Endothelial cell (in vitro differentiated cells): ENCODE measurements around the gene MT1A. TPM values are rescaled to one million over a fixed set of nuclear protein-coding genes. Genes with fewer than 3 reads are reported as not detected.

Experiments
- DNase-seq: peaks from one replicate; pipeline ENCODE4 v3.0.0; 2021; ENCODE audit warnings: low spot score
- H3K27ac Mint-ChIP-seq: one replicate; pipeline ENCODE4 v1.8.0; 2021; ENCODE audit warnings: mixed read lengths, inconsistent platforms; ENCODE audit not compliant: unreplicated experiment
- H3K27me3 Mint-ChIP-seq: one replicate; pipeline ENCODE4 v1.8.0; 2021; ENCODE audit warnings: mild to moderate bottlenecking, moderate library complexity, mixed read lengths, inconsistent platforms; ENCODE audit not compliant: unreplicated experiment
- H3K36me3 Mint-ChIP-seq: one replicate; pipeline ENCODE4 v1.8.0; 2021; ENCODE audit warnings: mild to moderate bottlenecking, low read depth, mixed read lengths, inconsistent platforms; ENCODE audit not compliant: unreplicated experiment
- H3K4me1 Mint-ChIP-seq: one replicate; pipeline ENCODE4 v1.8.0; 2021; ENCODE audit warnings: mild to moderate bottlenecking, mixed read lengths, inconsistent platforms; ENCODE audit not compliant: unreplicated experiment
- H3K4me3 Mint-ChIP-seq: one replicate; pipeline ENCODE4 v1.8.0; 2021; ENCODE audit warnings: mild to moderate bottlenecking, mixed read lengths, inconsistent platforms; ENCODE audit not compliant: unreplicated experiment
- H3K9me3 Mint-ChIP-seq: one replicate; pipeline ENCODE4 v1.8.0; 2021; ENCODE audit warnings: mixed read lengths, inconsistent platforms; ENCODE audit not compliant: unreplicated experiment
- long read RNA-seq: library from polyadenylated mRNA; unstranded; transcript quantifications from one replicate; pipeline ENCODE4 v2.0.0, GENCODE V29; 2020; ENCODE audit not compliant: unreplicated experiment
- total RNA-seq: library from RNA; stranded (reverse); fragmentation: NEBNext Ultra II Directional; extraction: Animal tissue kit (Norgen Biotek cat#: 25700); gene quantifications from one replicate; pipeline ENCODE4 v1.2.1, GENCODE V29; 2021; ENCODE audit not compliant: unreplicated experiment
- TF ChIP-seq, protein P1 (sequence below): fragments of 200-600 bp; sonication (generic); IDR thresholded peaks from one replicate; pipeline ENCODE4 v1.5.0; 2021; ENCODE audit warnings: antibody characterized with exemption; ENCODE audit not compliant: unreplicated experiment

Gene MT1A
- not detected for total RNA-seq
- long read RNA-seq, result 0 reads

DNA sequence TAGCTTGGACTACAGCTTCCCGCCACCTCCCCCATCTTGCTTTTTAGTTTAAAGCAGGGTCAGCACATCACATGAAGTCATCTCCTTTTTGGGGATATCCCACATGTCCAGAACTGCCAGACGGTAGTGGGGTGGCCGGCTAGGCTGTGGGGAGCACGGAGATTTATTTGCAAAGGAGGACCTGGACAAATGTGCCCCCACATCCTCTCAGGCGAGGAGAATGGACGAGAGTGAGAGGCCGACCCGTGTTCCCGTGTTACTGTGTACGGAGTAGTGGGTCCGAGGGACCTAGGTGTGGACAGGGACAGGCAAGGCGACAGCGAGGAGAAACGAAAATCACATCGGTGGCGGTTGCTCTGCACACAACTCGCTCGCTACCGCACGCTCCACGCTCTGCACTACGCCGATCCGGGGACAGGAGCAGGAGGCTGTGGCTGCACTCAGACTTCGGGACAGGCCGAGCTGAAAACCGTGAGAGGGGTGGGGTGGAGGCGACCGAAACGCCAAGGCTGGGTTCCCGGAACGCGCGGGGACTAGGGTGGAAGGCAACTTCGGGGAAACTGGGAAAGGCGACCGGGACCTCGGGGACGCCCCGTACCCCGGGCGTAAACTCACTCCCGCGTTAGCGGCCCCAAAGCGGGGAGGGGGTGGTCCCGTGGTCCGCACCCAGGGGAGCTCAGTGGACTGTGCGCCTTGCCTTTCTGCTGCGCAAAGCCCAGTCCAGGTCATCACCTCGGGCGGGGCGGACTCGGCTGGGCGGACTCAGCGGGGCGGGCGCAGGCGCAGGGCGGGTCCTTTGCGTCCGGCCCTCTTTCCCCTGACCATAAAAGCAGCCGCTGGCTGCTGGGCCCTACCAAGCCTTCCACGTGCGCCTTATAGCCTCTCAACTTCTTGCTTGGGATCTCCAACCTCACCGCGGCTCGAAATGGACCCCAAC is at the start of gene MT1A:
Gene MT1A, plus strand, starts transcription at position 853 of the 937 bp plus-strand sequence. Its CDS starts 73 bp downstream, at position 926.
- H3K36me3 Mint-ChIP-seq, result no peaks in the 10 kb centered on the region
- H3K4me3 Mint-ChIP-seq, result peak within 1 kb of the TSS; percentile 11
- no peaks in the 10 kb centered on the region for H3K9me3 Mint-ChIP-seq
- TF ChIP-seq, protein P1, sequence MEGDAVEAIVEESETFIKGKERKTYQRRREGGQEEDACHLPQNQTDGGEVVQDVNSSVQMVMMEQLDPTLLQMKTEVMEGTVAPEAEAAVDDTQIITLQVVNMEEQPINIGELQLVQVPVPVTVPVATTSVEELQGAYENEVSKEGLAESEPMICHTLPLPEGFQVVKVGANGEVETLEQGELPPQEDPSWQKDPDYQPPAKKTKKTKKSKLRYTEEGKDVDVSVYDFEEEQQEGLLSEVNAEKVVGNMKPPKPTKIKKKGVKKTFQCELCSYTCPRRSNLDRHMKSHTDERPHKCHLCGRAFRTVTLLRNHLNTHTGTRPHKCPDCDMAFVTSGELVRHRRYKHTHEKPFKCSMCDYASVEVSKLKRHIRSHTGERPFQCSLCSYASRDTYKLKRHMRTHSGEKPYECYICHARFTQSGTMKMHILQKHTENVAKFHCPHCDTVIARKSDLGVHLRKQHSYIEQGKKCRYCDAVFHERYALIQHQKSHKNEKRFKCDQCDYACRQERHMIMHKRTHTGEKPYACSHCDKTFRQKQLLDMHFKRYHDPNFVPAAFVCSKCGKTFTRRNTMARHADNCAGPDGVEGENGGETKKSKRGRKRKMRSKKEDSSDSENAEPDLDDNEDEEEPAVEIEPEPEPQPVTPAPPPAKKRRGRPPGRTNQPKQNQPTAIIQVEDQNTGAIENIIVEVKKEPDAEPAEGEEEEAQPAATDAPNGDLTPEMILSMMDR, result no peak
- peaks cover 7% of the 10 kb centered on the region for H3K4me1 Mint-ChIP-seq
- H3K27me3 Mint-ChIP-seq, result peaks cover 38% of the 10 kb centered on the region
- no peak for DNase-seq
- H3K27ac Mint-ChIP-seq, result no peak within 1 kb of the TSS

DNA sequence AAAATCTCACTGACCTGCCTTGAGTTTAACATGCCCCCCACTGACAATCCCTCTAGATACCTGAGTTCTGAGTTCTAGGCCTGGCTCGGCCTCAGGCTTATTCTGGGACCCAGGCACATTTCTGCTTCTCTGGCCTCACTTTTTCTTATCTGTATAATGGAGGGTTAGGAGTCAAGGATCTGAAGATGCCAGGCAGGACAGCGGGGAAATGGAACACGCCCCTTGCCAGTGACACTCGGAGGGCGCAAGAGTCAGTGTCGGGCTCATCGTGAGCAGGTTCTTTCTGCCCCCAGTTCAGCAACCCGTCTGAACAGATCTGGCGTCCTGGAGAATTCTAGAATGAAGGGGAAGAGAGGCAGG is 49.7 kb upstream of the MT1A start:
- no peak for DNase-seq
- Mint-ChIP-seq H3K27me3 (peaks cover 27% of the 10 kb centered on the region), H3K4me3 (peak overlapping the region; percentile 78), H3K4me1 (peaks cover 13% of the 10 kb centered on the region), H3K9me3 (no peaks in the 10 kb centered on the region), H3K27ac (no peak overlapping the region), H3K36me3 (no peaks in the 10 kb centered on the region)
- TF ChIP-seq, protein P1, result no peak

DNA sequence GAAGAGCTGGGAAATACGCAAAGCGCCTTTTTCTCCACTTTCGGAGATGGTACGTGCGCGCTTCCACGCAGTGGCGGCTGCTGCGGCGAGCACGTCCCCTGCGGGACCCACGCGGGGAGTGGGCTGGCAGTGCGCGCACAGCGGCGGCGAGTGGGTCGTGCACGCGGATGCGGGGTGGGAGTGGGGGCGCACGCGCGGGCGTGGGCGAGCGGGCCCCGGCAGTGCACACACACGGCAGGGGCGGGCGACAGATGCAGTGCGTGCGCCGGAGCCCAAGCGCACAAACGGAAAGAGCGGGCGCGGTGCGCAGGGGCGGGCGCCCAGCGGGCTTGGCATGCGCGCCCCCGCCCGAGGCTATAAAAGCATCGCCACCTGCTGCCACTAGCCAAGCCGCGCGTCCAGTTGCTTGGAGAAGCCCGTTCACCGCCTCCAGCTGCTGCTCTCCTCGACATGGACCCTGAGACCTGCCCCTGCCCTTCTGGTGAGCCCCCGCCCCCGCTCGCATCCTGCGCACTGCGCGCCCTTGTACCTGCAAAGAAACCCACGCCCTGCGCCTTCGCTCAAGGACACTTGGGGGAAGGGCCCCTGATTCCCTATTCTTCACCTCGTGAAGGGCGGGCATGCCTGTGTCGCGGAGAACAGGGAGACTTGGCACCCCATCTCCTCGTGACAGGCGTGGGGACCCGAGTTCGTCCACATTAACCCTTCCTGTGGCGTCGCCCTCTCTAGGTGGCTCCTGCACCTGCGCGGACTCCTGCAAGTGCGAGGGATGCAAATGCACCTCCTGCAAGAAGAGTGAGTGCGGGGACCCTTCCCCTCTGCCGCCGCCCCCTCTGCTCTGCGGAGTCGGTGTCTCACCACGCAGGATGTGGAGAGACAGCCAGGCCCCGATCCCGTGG is 49.1 kb upstream of the MT1A start, which contains the start of gene MT3:
Gene MT3, plus strand, starts transcription at position 388 of the 899 bp plus-strand sequence. Its CDS starts 63 bp downstream, at position 451.
- TF ChIP-seq, protein P1, result no peak
- no peaks in the 10 kb centered on the region for H3K9me3 Mint-ChIP-seq
- no peak within 1 kb of the TSS for H3K27ac Mint-ChIP-seq
- H3K27me3 Mint-ChIP-seq, result peaks cover 27% of the 10 kb centered on the region
- H3K36me3 Mint-ChIP-seq, result no peaks in the 10 kb centered on the region
- no peak for DNase-seq
- H3K4me3 Mint-ChIP-seq, result peak within 1 kb of the TSS; percentile 78
- peaks cover 13% of the 10 kb centered on the region for H3K4me1 Mint-ChIP-seq

DNA sequence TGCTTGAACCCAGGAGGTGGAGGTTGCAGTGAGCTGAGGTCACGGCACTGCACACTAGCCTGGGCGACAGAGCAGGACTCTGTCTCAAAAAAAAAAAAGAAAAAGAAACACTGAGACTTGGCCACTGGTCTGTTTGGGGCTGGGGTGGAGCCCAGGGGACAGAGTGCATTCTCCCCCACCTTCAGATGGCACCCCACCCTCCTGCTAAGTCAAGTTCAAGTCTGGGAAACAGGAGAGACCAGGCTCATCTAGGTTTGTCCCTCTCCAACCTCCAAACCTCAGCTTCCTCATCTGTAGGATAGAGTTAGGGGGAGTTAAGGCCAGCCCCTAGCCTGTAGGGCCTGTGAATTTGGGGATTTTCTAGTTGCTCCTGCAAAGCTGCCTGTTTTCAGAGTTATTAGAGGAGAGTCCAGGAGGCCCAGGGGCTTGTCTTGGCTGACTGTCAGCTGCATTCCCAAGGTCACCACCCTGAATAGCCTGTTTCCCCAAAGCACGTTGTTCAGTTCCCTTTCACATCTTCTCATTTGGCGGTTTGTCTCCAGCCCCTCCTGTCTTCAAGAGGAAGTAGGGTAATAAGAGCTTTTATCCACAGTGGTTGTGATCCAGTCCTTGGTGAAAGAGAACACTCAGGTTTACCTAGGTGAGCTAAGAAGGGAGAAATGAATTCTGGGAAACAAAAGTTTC is 46.9 kb upstream of the MT1A start:
- no peaks in the 10 kb centered on the region for H3K9me3 Mint-ChIP-seq
- H3K36me3 Mint-ChIP-seq, result no peaks in the 10 kb centered on the region
- H3K27ac Mint-ChIP-seq, result no peak overlapping the region
- H3K4me3 Mint-ChIP-seq, result no peak overlapping the region
- no peak for DNase-seq
- TF ChIP-seq, protein P1, result no peak
- H3K4me1 Mint-ChIP-seq, result peaks cover 13% of the 10 kb centered on the region
- peaks cover 27% of the 10 kb centered on the region for H3K27me3 Mint-ChIP-seq
